SH-SY5Y (cell line): ENCODE data around the gene OMA1.

Experiments
- GATA2 ChIP-seq: IDR thresholded peaks from 2 replicates; pipeline ENCODE4 v1.6.1; 2011; ENCODE audit warnings: mild to moderate bottlenecking, low read depth, low read length
- GATA3 ChIP-seq: IDR thresholded peaks from 2 replicates; pipeline ENCODE4 v1.6.1; 2011; ENCODE audit warnings: low read depth, mild to moderate bottlenecking, low read length, moderate library complexity

DNA sequence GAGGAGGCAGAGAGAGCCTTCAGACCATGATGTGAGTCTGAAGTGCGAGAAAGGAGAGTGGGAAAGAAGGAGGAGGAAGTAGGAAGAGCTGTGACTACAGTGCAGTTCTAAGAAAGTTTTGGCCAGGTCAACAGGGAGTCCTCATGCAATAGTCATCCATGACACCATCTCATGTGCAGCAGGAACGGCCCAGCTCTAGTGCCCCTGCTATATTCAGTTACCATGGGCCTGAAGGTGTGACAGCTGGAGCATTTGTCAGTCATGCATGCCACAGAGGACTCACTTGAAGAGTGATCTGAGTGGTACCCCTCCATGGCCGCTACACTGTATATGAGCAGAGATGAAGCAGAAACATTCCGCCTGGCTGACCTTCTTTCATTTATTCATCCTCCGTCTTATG lies 77.9 kb downstream of the OMA1 start:
- TF ChIP-seq GATA2 (no peak), GATA3 (no peak)
